SK-N-MC (cell line): ENCODE measurements around the gene HAPSTR1.

Source experiments
- EZH2 ChIP-seq: fragments of 200-600 bp; sonication (generic); IDR thresholded peaks from one replicate; pipeline ENCODE4 v1.6.1; 2017; ENCODE audit warnings: antibody characterized with exemption
- POLR2AphosphoS5 ChIP-seq: IDR thresholded peaks from 2 replicates; pipeline ENCODE4 v1.6.1; 2012; ENCODE audit warnings: mild to moderate bottlenecking, low read depth, low read length, borderline replicate concordance

- TF ChIP-seq POLR2AphosphoS5 (no peak), EZH2 (no peak)
These were observed 32.0 kb downstream of the HAPSTR1 start for GRCh38 chr16:9123401-9123800.
